GM10266 (cell line): ENCODE measurements around the gene SLC44A5.

Source experiments
- DNase-seq: peaks from one replicate; pipeline ENCODE4 v3.0.0; 2012; ENCODE audit errors: extremely low spot score
- TF ChIP-seq, protein P1 (sequence below): IDR thresholded peaks from 2 replicates; pipeline ENCODE4 v1.5.1; 2012; ENCODE audit warnings: mild to moderate bottlenecking, low read depth; ENCODE audit not compliant: control insufficient read depth, insufficient read depth; ENCODE audit errors: missing control alignments

Gene SLC44A5

DNA sequence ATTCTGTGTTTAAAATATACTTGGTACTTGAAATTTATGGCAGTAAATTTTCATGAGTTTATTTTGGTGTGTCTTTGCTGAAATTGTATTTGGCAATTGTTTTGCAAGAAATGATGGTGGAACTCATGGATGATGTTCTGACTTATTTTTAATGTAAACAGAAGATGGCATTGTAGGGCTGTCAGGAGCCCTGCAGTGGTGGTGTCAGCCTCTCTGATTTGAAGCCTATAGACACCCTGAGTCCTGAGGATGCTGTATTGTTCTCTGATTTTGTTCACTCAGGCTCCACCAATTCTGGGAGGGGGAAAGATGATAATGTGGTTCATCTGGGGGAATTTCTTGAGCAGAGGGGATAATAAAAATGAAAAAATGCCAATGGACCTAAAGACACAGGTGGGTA is 396.9 kb downstream of the SLC44A5 start:
- TF ChIP-seq, protein P1, sequence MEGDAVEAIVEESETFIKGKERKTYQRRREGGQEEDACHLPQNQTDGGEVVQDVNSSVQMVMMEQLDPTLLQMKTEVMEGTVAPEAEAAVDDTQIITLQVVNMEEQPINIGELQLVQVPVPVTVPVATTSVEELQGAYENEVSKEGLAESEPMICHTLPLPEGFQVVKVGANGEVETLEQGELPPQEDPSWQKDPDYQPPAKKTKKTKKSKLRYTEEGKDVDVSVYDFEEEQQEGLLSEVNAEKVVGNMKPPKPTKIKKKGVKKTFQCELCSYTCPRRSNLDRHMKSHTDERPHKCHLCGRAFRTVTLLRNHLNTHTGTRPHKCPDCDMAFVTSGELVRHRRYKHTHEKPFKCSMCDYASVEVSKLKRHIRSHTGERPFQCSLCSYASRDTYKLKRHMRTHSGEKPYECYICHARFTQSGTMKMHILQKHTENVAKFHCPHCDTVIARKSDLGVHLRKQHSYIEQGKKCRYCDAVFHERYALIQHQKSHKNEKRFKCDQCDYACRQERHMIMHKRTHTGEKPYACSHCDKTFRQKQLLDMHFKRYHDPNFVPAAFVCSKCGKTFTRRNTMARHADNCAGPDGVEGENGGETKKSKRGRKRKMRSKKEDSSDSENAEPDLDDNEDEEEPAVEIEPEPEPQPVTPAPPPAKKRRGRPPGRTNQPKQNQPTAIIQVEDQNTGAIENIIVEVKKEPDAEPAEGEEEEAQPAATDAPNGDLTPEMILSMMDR = no peak
- no peak for DNase-seq

DNA sequence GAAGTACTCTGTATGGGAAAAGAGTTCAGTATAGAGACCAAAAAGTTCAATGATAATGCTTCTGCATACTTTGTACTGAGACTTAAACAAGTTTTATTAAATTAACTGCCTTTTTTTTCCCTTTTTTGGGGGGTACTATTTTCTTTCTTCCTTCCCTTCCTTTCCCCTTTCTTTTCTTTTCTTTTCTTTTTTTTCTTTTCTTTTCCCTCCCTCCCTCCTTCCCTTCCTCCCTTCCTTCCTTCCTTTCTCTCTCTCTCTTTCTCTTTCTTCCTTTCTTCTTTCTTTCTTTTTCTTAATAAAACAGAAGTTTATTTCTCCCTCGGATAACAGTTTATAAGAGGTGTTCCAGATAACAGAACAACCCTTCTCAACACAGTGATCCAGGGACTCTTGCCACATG is 399.3 kb downstream of the SLC44A5 start:
- TF ChIP-seq, protein P1 = no peak
- no peak for DNase-seq

DNA sequence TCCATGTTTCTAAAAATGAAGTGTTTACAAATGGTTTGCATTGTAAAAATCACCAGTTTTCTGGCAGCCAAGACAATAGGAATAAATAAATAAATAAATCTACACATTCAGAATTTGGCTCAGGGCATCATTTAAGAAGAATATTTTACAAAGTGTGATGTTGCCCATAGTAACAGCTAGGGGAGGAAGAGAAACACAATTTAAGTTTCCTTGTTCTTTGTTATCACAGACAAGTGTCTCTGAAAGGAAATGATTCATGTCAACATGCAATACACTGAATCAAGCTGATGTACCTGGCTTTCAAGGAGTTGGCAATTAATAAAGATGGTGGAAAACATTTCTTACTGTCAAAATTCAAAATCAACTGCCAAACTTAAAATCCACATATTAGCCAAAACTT is 402.1 kb downstream of the SLC44A5 start:
- TF ChIP-seq, protein P1 = no peak
- DNase-seq = no peak

GRCh38 chr1:75203415-75204277 is 407.3 kb downstream of the SLC44A5 start:
- TF ChIP-seq, protein P1 = peak; percentile 58
- DNase-seq = peak; percentile 15

GRCh38 chr1:75202751-75203150 is 408.2 kb downstream of the SLC44A5 start:
- TF ChIP-seq, protein P1 = no peak
- no peak for DNase-seq

GRCh38 chr1:75198761-75199160 is 412.2 kb downstream of the SLC44A5 start:
- TF ChIP-seq, protein P1 = no peak
- no peak for DNase-seq

- no peak for DNase-seq
- TF ChIP-seq, protein P1 = no peak
Measured at GRCh38 chr1:75198163-75198562, 412.8 kb downstream of the SLC44A5 start.
